Left ventricle myocardium superior (tissue), 1 donor: Measurements from ENCODE around the gene CNKSR3. TPM values are rescaled to one million over a fixed set of nuclear protein-coding genes. Genes with fewer than 3 reads are reported as not detected.

Experiments
- ATAC-seq: fragments of 200-7000 bp; cut with Tn5 transposase; one replicate; pipeline ENCODE4 v1.9.1; 2020; ENCODE audit warnings: mild to moderate bottlenecking, moderate library complexity
- DNase-seq: peaks from one replicate; pipeline ENCODE4 v3.0.0-alpha.2; 2020
- intact Hi-C: fragments of 100-400 bp; cut with micrococcal nuclease; formaldehyde crosslinking; loops from one replicate; pipeline ENCODE4 v1.11.0; 2022
- total RNA-seq: library from RNA; stranded (reverse); fragmentation: NEBNext Ultra II Directional; extraction: Animal tissue kit (Norgen Biotek cat#: 25700); gene quantifications from one replicate; pipeline ENCODE4 v1.2.1, GENCODE V29; 2021
- donor health status: DM: no; HTN: yes; CAD: no; lungs with severe emphysema.

CNKSR3 gene
- total RNA-seq, 1 donor from 2014 or later = 20.6 TPM

GRCh38 chr6:154406301-154406700 is 104.2 kb downstream of the CNKSR3 start:
- intact Hi-C loops = no loop called here
- no peak for ATAC-seq

GRCh38 chr6:154404791-154405400 is 105.6 kb downstream of the CNKSR3 start:
- ATAC-seq = no peak
- no peak for DNase-seq
- intact Hi-C loops = no loop called here

More at GRCh38 chr6:154406301-154406700, 104.2 kb downstream of the CNKSR3 start:
- DNase-seq = no peak

- peak; percentile 66 for ATAC-seq
- intact Hi-C loops = no loop called here
- DNase-seq = no peak
Observed at GRCh38 chr6:154403788-154404187, 106.7 kb downstream of the CNKSR3 start.

- intact Hi-C loops = no loop called here
- ATAC-seq (no peak), DNase-seq (no peak)
Observed at GRCh38 chr6:154402081-154402780, 108.3 kb downstream of the CNKSR3 start.

GRCh38 chr6:154399097-154399496 is 111.4 kb downstream of the CNKSR3 start:
- intact Hi-C loops = no loop called here
- DNase-seq (no peak), ATAC-seq (no peak)

GRCh38 chr6:154397491-154398195 is 112.8 kb downstream of the CNKSR3 start:
- intact Hi-C loops = no loop called here
- DNase-seq (no peak), ATAC-seq (no peak)

- DNase-seq (no peak), ATAC-seq (peak; percentile 57)
- intact Hi-C loops = no loop called here
Observed at GRCh38 chr6:154395878-154396277, 114.6 kb downstream of the CNKSR3 start.

- DNase-seq = no peak
- intact Hi-C loops = no loop called here
- no peak for ATAC-seq
Observed at GRCh38 chr6:154395316-154395715, 115.2 kb downstream of the CNKSR3 start.

GRCh38 chr6:154394571-154394970 is 115.9 kb downstream of the CNKSR3 start:
- intact Hi-C loops = no loop called here
- no peak for DNase-seq
- no peak for ATAC-seq

- intact Hi-C loops = no loop called here
- DNase-seq (no peak), ATAC-seq (no peak)
Observed at GRCh38 chr6:154390034-154390433, 120.5 kb downstream of the CNKSR3 start.

- intact Hi-C loops = no loop called here
- no peak for DNase-seq
- ATAC-seq = no peak
Observed at GRCh38 chr6:154388803-154389202, 121.7 kb downstream of the CNKSR3 start.

GRCh38 chr6:154386848-154387717 is 123.4 kb downstream of the CNKSR3 start:
- ATAC-seq = no peak
- no peak for DNase-seq
- intact Hi-C loops = no loop called here

- ATAC-seq (no peak), DNase-seq (no peak)
- intact Hi-C loops = no loop called here
Observed at GRCh38 chr6:154384191-154384590, 126.3 kb downstream of the CNKSR3 start.

- intact Hi-C loops = no loop called here
- DNase-seq = no peak
- no peak for ATAC-seq
Observed at GRCh38 chr6:154383273-154383672, 127.2 kb downstream of the CNKSR3 start.

- intact Hi-C loops = no loop called here
Observed at GRCh38 chr6:154382740-154383139, 127.7 kb downstream of the CNKSR3 start.

GRCh38 chr6:154381548-154381947 is 128.9 kb downstream of the CNKSR3 start:
- ATAC-seq (no peak), DNase-seq (no peak)

More at GRCh38 chr6:154382740-154383139, 127.7 kb downstream of the CNKSR3 start:
- DNase-seq = no peak
- no peak for ATAC-seq

GRCh38 chr6:154380741-154381140 is 129.7 kb downstream of the CNKSR3 start:
- peak; percentile 31 for ATAC-seq
- intact Hi-C loops = no loop called here
- no peak for DNase-seq

More at GRCh38 chr6:154381548-154381947, 128.9 kb downstream of the CNKSR3 start:
- intact Hi-C loops = no loop called here

- no peak for ATAC-seq
- DNase-seq = no peak
- intact Hi-C loops = no loop called here
Observed at GRCh38 chr6:154379585-154379984, 130.9 kb downstream of the CNKSR3 start.

- no peak for DNase-seq
- intact Hi-C loops = no loop called here
- no peak for ATAC-seq
Observed at GRCh38 chr6:154378518-154378917, 132.0 kb downstream of the CNKSR3 start.
